DMS153 treated with DMSO at 0.1 percent for 48 hours (cell line): ENCODE data around the gene ABTB2.

ENCODE experiments used
- DNase-seq: peaks from one replicate; lab custom pipeline; 2025; ENCODE audit not compliant: unreplicated experiment; lab: John Stamatoyannopoulos, UW

ABTB2 gene

GRCh38 chr11:34243600-34244464, 114.0 kb downstream of the ABTB2 start:
- DNase-seq: no peak

- no peak for DNase-seq
Measured at GRCh38 chr11:34242037-34242625, 115.7 kb downstream of the ABTB2 start.

GRCh38 chr11:34240150-34240494, 117.7 kb downstream of the ABTB2 start:
- DNase-seq: no peak

- no peak for DNase-seq
Measured at GRCh38 chr11:34239465-34240149, 118.2 kb downstream of the ABTB2 start.

GRCh38 chr11:34238966-34239365, 118.8 kb downstream of the ABTB2 start:
- DNase-seq: no peak

- DNase-seq: no peak
Measured at GRCh38 chr11:34238533-34238932, 119.3 kb downstream of the ABTB2 start.

GRCh38 chr11:34236572-34236971, 121.2 kb downstream of the ABTB2 start:
- DNase-seq: no peak

- no peak for DNase-seq
Measured at GRCh38 chr11:34235591-34236071, 122.2 kb downstream of the ABTB2 start.

- DNase-seq: no peak
Measured at GRCh38 chr11:34235189-34235588, 122.6 kb downstream of the ABTB2 start.

- no peak for DNase-seq
Measured at GRCh38 chr11:34234086-34234740, 123.6 kb downstream of the ABTB2 start.

- DNase-seq: no peak
Measured at GRCh38 chr11:34233215-34233614, 124.6 kb downstream of the ABTB2 start.

- DNase-seq: no peak
Measured at GRCh38 chr11:34232807-34233206, 125.0 kb downstream of the ABTB2 start.

- DNase-seq: no peak
Measured at GRCh38 chr11:34226210-34226609, 131.6 kb downstream of the ABTB2 start.

- DNase-seq: no peak
Measured at GRCh38 chr11:34225091-34225490, 132.7 kb downstream of the ABTB2 start.

GRCh38 chr11:34224434-34224966, 133.3 kb downstream of the ABTB2 start:
- DNase-seq: no peak

- no peak for DNase-seq
Measured at GRCh38 chr11:34223907-34224306, 133.9 kb downstream of the ABTB2 start.

GRCh38 chr11:34223021-34223813, 134.6 kb downstream of the ABTB2 start:
- DNase-seq: no peak

GRCh38 chr11:34222030-34222429, 135.8 kb downstream of the ABTB2 start:
- DNase-seq: no peak

GRCh38 chr11:34219941-34220370, 137.9 kb downstream of the ABTB2 start:
- DNase-seq: no peak

GRCh38 chr11:34219279-34219678, 138.5 kb downstream of the ABTB2 start:
- DNase-seq: no peak
